Colonic mucosa (tissue), 4 donors: Measurements from ENCODE around the gene ARID1B. TPM values are rescaled to one million over a fixed set of nuclear protein-coding genes. Genes with fewer than 3 reads are reported as not detected.

ENCODE experiments used
- DNase-seq: peaks from one replicate; pipeline ENCODE4 v3.0.0-alpha.2; 2020
- H3K27ac ChIP-seq: fragments of 200-600 bp; one replicate; pipeline ENCODE4 v1.8.0; 2021
- H3K27me3 ChIP-seq: fragments of 200-600 bp; one replicate; pipeline ENCODE4 v1.8.0; 2021
- H3K36me3 ChIP-seq: fragments of 200-600 bp; one replicate; pipeline ENCODE4 v1.8.0; 2021
- H3K4me1 ChIP-seq: fragments of 200-600 bp; one replicate; pipeline ENCODE4 v1.8.0; 2021; ENCODE audit warnings: mild to moderate bottlenecking
- H3K4me3 ChIP-seq: fragments of 200-600 bp; one replicate; pipeline ENCODE4 v1.8.0; 2021
- H3K9ac ChIP-seq, 2 donors: one replicate each; pipeline ENCODE4 v1.7.0; 2013; ENCODE audit warnings: control low read depth in 2 of 2, low read depth in 2 of 2, low read length in 2 of 2
- H3K9me3 ChIP-seq: fragments of 200-600 bp; one replicate; pipeline ENCODE4 v1.8.0; 2021
- intact Hi-C: fragments of 100-400 bp; cut with DNase I; formaldehyde crosslinking; loops from one replicate; pipeline ENCODE4 v1.14.1; 2022
- total RNA-seq, 2 donors: library from RNA; stranded (reverse); fragmentation: NEBNext Ultra II Directional in 1 of 2; extraction: Animal tissue kit (Norgen Biotek cat#: 25700) in 1 of 2; gene quantifications; one replicate each; pipeline ENCODE4 v1.2.1, GENCODE V29; 2021
- TF ChIP-seq, protein P1 (sequence below): fragments of 200-600 bp; IDR thresholded peaks from one replicate; pipeline ENCODE4 v1.8.0; 2022; ENCODE audit warnings: antibody characterized with exemption, mild to moderate bottlenecking
- donor health status: healthy.
- donor health status: DM: no; HTN: no; CAD: no.
- donor health status: DM: no; HTN: no; CAD: no.

ARID1B gene
- total RNA-seq, 2 donors from 2014 or later, result 61.3 to 71.5 TPM

DNA sequence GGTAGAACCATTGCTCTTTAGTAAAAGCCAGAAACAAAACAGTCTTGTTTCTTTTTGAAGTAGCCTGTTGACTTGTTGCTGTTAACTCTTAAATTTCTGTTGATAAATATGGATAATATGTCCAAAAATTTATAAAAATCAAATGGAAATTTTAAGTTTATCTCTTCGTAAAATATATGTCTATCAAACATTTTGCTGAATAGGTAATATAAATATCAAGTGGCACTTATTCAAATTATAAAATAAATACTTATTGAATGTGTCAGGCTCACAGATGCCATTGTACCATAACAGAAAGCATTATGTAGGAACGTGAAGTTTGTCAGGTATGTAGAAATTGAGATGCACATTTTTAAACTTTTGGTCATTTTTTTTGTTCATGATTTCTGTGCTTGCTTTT, 216.5 kb downstream of the ARID1B start:
- Histone ChIP-seq H3K27ac (peak overlapping the region; percentile 58), H3K4me1 (peaks cover 15% of the 10 kb centered on the region), H3K27me3 (no peaks in the 10 kb centered on the region), H3K36me3 (no peaks in the 10 kb centered on the region), H3K4me3 (no peak overlapping the region), H3K9me3 (no peaks in the 10 kb centered on the region), H3K9ac (no peak overlapping the region)
- intact Hi-C loops, result no loop called here
- TF ChIP-seq, protein P1, sequence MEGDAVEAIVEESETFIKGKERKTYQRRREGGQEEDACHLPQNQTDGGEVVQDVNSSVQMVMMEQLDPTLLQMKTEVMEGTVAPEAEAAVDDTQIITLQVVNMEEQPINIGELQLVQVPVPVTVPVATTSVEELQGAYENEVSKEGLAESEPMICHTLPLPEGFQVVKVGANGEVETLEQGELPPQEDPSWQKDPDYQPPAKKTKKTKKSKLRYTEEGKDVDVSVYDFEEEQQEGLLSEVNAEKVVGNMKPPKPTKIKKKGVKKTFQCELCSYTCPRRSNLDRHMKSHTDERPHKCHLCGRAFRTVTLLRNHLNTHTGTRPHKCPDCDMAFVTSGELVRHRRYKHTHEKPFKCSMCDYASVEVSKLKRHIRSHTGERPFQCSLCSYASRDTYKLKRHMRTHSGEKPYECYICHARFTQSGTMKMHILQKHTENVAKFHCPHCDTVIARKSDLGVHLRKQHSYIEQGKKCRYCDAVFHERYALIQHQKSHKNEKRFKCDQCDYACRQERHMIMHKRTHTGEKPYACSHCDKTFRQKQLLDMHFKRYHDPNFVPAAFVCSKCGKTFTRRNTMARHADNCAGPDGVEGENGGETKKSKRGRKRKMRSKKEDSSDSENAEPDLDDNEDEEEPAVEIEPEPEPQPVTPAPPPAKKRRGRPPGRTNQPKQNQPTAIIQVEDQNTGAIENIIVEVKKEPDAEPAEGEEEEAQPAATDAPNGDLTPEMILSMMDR, result no peak
- no peak for DNase-seq

DNA sequence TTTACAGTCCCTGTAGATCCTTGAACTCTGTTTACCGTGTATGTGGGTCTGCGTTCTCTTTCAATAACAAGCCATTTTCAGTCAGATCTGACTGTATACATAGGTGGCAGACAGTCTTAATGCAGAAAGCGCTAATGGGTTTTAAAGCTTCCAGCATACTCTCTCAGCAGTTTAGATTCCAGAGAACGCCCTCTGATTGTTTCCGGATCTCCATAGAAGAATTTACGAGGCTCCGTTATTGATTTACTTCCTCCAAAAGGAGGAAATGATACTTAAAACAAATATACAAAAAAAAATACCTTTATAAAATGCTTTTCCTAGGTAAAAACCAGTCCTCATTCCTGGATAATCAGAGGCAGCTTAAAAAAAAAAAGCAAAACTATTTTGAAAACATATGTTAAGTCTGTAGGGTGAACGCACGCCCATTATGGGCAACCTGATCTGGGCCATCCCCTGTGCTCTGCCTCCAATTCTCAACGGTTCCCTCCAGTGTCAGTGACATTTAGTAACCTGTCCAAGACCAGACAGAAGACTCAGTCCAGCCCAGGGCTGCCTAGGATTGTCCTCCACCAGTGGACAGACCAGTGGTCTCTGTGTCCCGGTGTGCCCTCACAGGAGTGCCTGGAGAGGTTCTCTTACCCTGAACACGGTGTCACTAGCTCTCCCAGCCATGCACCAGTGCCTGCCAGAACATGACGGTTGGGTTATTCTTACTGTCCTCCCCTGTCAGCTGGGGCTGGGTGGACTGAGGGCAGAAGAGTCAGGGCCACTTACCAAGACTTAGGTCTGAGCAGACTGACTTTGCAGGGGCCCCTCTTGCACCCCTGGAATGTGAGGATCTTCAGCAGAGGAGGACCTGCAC, 217.3 kb downstream of the ARID1B start:
- no peaks in the 10 kb centered on the region for H3K27me3 ChIP-seq
- H3K4me1 ChIP-seq, result peaks cover 10% of the 10 kb centered on the region
- TF ChIP-seq, protein P1, result no peak
- no peak overlapping the region for H3K4me3 ChIP-seq
- no peaks in the 10 kb centered on the region for H3K36me3 ChIP-seq
- H3K9me3 ChIP-seq, result no peaks in the 10 kb centered on the region
- intact Hi-C loops, result no loop called here
- DNase-seq, result peak; percentile 46
- H3K27ac ChIP-seq, result peak overlapping the region; percentile 58
- H3K9ac ChIP-seq, result peak overlapping the region in 1 of 2 donors; percentile 76

DNA sequence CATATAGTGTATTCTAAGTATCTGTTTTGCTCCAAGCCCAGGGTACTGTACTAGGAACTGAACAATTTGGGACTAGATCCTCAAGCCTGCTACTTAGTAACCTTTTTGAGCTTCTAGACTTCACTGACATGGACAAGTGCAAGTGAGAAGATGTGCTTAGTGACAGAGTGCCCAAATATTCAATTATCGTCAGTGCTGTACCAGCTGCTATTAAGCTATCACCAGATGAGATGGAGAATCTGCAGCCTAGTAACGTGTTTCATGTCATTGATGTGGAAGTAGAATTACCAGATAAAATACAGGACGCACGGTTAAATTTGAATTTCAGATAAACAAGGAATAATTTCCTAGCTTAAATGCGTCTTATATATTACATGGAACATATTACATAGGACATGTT, 218.3 kb downstream of the ARID1B start:
- Histone ChIP-seq H3K27ac (no peak overlapping the region), H3K27me3 (no peaks in the 10 kb centered on the region), H3K9ac (no peak overlapping the region), H3K36me3 (no peaks in the 10 kb centered on the region), H3K4me1 (peaks cover 10% of the 10 kb centered on the region), H3K9me3 (no peaks in the 10 kb centered on the region), H3K4me3 (no peak overlapping the region)
- intact Hi-C loops, result no loop called here
- DNase-seq, result no peak
- TF ChIP-seq, protein P1, result no peak

DNA sequence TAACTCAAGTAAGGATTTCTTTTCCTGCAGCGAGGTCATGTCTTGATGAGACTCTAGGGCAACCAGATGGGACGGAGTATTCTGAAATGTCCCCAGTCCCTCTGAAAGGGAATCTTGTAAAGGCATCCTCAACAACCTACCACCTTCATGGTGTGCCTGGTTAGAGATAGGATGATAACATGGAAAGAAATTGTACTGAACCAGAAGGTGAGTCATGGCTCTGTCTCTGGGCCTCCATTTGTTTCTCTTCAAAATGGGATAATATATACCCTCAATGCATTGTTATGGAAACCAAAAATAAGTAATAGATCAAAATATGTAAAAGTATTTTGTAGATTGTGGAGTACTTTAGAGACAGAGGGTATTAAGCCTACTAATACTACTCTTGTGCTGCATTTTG, 219.1 kb downstream of the ARID1B start:
- intact Hi-C loops, result no loop called here
- no peak overlapping the region for H3K4me3 ChIP-seq
- TF ChIP-seq, protein P1, result no peak
- no peak for DNase-seq
- peaks cover 10% of the 10 kb centered on the region for H3K4me1 ChIP-seq
- no peaks in the 10 kb centered on the region for H3K9me3 ChIP-seq
- H3K36me3 ChIP-seq, result no peaks in the 10 kb centered on the region
- H3K27me3 ChIP-seq, result no peaks in the 10 kb centered on the region
- no peak overlapping the region for H3K27ac ChIP-seq
- no peak overlapping the region for H3K9ac ChIP-seq

DNA sequence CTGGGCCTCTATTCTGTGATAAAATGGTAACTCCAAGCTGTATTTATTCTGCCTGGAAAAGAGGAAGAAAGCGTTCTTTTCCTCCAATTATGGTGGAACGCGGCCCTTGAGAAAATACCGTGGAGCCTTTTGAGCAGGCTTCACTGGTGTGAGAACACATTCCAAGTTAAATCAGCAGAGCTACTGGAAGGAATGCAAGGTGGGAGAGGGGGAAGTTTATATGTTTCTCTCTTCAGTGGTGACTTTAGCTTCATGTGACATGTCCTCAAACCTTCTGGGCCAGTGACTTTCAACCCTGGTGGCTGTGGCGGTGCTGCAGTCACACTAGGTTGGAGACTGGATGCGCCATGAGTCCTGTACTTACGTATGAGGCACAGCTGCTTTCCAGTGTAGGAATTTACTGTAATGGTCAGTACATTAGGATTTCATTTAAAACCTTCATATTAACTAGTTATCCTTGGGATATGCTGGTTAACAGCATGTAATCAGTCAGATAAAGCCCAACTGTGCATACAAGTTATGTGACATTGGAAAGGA, 221.7 kb downstream of the ARID1B start:
- Histone ChIP-seq H3K27ac (no peak overlapping the region), H3K36me3 (no peaks in the 10 kb centered on the region), H3K4me1 (peaks cover 4% of the 10 kb centered on the region), H3K9ac (no peak overlapping the region), H3K27me3 (no peaks in the 10 kb centered on the region), H3K9me3 (no peaks in the 10 kb centered on the region), H3K4me3 (no peak overlapping the region)
- TF ChIP-seq, protein P1, result no peak
- DNase-seq, result no peak
- intact Hi-C loops, result no loop called here
